ENCODE measurements around the gene KRT85.

KRT85 gene

GRCh38 chr12:52366738-52367485 lies at the start of gene KRT85:
TSS of gene KRT85 (minus strand) at chr12:52367481. CDS start at chr12:52367405, 76 bp downstream.
- Histone ChIP-seq H3K4me2 (ENCODE audit: low read depth, low read length, poor library complexity, severe bottlenecking) (no peak within 1 kb of the TSS), H3K9me2 (replicated peaks; ENCODE audit: insufficient read depth, low read length) (no peaks in the 10 kb centered on the region), H4K20me1 (ENCODE audit: low read depth, low read length) (no peaks in the 10 kb centered on the region), H3K9ac (ENCODE audit: low read length) (no peak within 1 kb of the TSS), H3K27me3 (ENCODE audit: low read length) (no peaks in the 10 kb centered on the region), H3F3A (ENCODE audit: insufficient read depth) (no peaks in the 10 kb centered on the region), H3K9me3 (ENCODE audit: insufficient read depth, low read length) (no peaks in the 10 kb centered on the region), H2AFZ (ENCODE audit: low read depth, low read length, severe bottlenecking) (no peak within 1 kb of the TSS), H3K79me2 (ENCODE audit: insufficient read depth, low read length) (no peaks in the 10 kb centered on the region), H3K27ac (ENCODE audit: low read depth, low read length) (no peak within 1 kb of the TSS), H3K36me3 (ENCODE audit: low read length) (no peaks in the 10 kb centered on the region), H3K4me3 (ENCODE audit: insufficient read depth, low read length, poor library complexity, severe bottlenecking) (no peak within 1 kb of the TSS)
- TF ChIP-seq EZH2phosphoT487 (conservative IDR thresholded peaks at IDR 0.05; ENCODE audit: low read length) (no peak), CTCF (IDR thresholded peaks at IDR 0.05; ENCODE audit: insufficient read depth, low read length, poor library complexity, severe bottlenecking) (no peak)

- Histone ChIP-seq H4K20me1 (ENCODE audit: low read depth, low read length) (no peaks in the 10 kb centered on the region), H3K9me3 (ENCODE audit: insufficient read depth, low read length) (no peaks in the 10 kb centered on the region), H3K9me2 (replicated peaks; ENCODE audit: insufficient read depth, low read length) (no peaks in the 10 kb centered on the region), H2AFZ (ENCODE audit: low read depth, low read length, severe bottlenecking) (no peak overlapping the region), H3K4me3 (ENCODE audit: insufficient read depth, low read length, poor library complexity, severe bottlenecking) (no peak overlapping the region), H3K9ac (ENCODE audit: low read length) (no peak overlapping the region), H3K27me3 (ENCODE audit: low read length) (no peaks in the 10 kb centered on the region), H3K79me2 (ENCODE audit: insufficient read depth, low read length) (no peaks in the 10 kb centered on the region), H3F3A (ENCODE audit: insufficient read depth) (no peaks in the 10 kb centered on the region), H3K4me2 (ENCODE audit: low read depth, low read length, poor library complexity, severe bottlenecking) (no peak overlapping the region), H3K36me3 (ENCODE audit: low read length) (no peaks in the 10 kb centered on the region), H3K27ac (ENCODE audit: low read depth, low read length) (no peak overlapping the region)
- TF ChIP-seq CTCF (IDR thresholded peaks at IDR 0.05; ENCODE audit: insufficient read depth, low read length, poor library complexity, severe bottlenecking) = no peak
Observed at GRCh38 chr12:52416795-52417194, 49.5 kb upstream of the KRT85 start.

- H3K9ac ChIP-seq (ENCODE audit: low read length) = no peak overlapping the region
- H3K27ac ChIP-seq (ENCODE audit: low read depth, low read length) = no peak overlapping the region
- no peaks in the 10 kb centered on the region for H3K79me2 ChIP-seq (ENCODE audit: insufficient read depth, low read length)
- H3K9me2 ChIP-seq (replicated peaks; ENCODE audit: insufficient read depth, low read length) = no peaks in the 10 kb centered on the region
- no peak overlapping the region for H2AFZ ChIP-seq (ENCODE audit: low read depth, low read length, severe bottlenecking)
- no peaks in the 10 kb centered on the region for H3F3A ChIP-seq (ENCODE audit: insufficient read depth)
- H3K4me3 ChIP-seq (ENCODE audit: insufficient read depth, low read length, poor library complexity, severe bottlenecking) = no peak overlapping the region
- no peaks in the 10 kb centered on the region for H3K36me3 ChIP-seq (ENCODE audit: low read length)
- no peaks in the 10 kb centered on the region for H3K9me3 ChIP-seq (ENCODE audit: insufficient read depth, low read length)
- no peak overlapping the region for H3K4me2 ChIP-seq (ENCODE audit: low read depth, low read length, poor library complexity, severe bottlenecking)
- no peaks in the 10 kb centered on the region for H3K27me3 ChIP-seq (ENCODE audit: low read length)
- TF ChIP-seq EZH2phosphoT487 (conservative IDR thresholded peaks at IDR 0.05; ENCODE audit: low read length) = no peak
- TF ChIP-seq CTCF (IDR thresholded peaks at IDR 0.05; ENCODE audit: insufficient read depth, low read length, poor library complexity, severe bottlenecking) = no peak
- H4K20me1 ChIP-seq (ENCODE audit: low read depth, low read length) = no peaks in the 10 kb centered on the region
Observed at GRCh38 chr12:52415870-52416750, 48.8 kb upstream of the KRT85 start.
